ENCODE measurements around the gene CAPN5. TPM values are rescaled to one million over a fixed set of nuclear protein-coding genes. Genes with fewer than 3 reads are reported as not detected.

Gene CAPN5
- polyA plus RNA-seq, 2 of the 4 experiments (the other 2 are of a cell fraction) = 9.4 to 12.9 TPM

DNA sequence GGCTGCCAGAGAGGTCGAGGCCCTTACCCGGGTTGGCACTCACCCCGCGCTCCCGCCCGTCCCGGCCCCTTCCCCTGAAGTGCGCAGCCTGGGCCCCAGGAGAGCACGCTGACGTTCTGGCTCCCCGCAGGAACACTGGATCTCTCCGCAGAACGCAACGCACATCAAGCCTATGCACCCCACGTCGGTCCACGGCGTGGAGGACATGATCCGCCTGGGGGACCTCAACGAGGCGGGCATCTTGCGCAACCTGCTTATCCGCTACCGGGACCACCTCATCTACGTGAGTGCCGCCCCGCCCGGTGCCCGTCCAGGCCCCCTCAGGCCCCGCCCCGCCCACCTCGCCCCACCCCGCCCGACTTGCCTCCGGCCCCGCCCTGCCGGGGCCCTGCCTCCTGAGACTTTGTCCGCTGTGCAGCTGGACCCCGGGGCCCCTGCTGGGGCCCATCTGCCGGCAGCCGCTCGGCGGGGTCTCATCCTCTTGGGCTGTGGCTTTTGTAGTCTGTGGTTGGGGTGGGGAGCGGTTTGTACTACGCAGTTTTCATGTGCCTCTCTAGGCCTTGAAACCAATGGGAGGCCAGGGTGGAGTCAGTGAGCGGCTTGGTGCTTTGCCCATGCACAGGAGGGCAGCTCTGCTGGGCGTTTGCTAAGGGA lies 81.0 kb downstream of the CAPN5 start:
- H3K27ac ChIP-seq = no peak overlapping the region
- no peak overlapping the region for H3K4me3 ChIP-seq
- 78% methylated on average over 23 of the region's 47 CpGs for WGBS (ENCODE audit: missing lambda C conversion rate)
- DNase-seq (ENCODE audit: low read depth in 1 of 2, low spot score in 1 of 2) (no peak), FAIRE-seq (no peak), ATAC-seq (no peak)
- POLR2A ChIA-PET = no interaction called here
- TF ChIP-seq RFX5 (IDR thresholded peaks at IDR 0.05) (no peak), RAD21 (conservative IDR thresholded peaks at IDR 0.05 in 1 of 2, IDR thresholded peaks at IDR 0.05 in 1 of 2) (no peak), POLR2AphosphoS2 (conservative IDR thresholded peaks at IDR 0.05; ENCODE audit: low read length) (no peak), HOXB13 (CRISPR knock-in tag; IDR thresholded peaks at IDR 0.05; ENCODE audit: low read depth) (no peak), PHF8 (IDR thresholded peaks at IDR 0.05; ENCODE audit: borderline replicate concordance, low read depth) (no peak), KDM5A (IDR thresholded peaks at IDR 0.05) (no peak), BHLHE40 (IDR thresholded peaks at IDR 0.05; ENCODE audit: low read depth, low read length) (no peak), FOSL2 (IDR thresholded peaks at IDR 0.05) (no peak), FOSL2 (CRISPR knock-in tag; IDR thresholded peaks at IDR 0.05) (no peak), FOSB (CRISPR knock-in tag; IDR thresholded peaks at IDR 0.05) (no peak), EHF (CRISPR knock-in tag; IDR thresholded peaks at IDR 0.05) (no peak), RNF2 (IDR thresholded peaks at IDR 0.05; ENCODE audit: borderline replicate concordance, low read depth) (no peak), NR3C1 (IDR thresholded peaks at IDR 0.05) (no peak), RCOR1 (IDR thresholded peaks at IDR 0.05; ENCODE audit: low read depth, low read length) (no peak), TP53 (CRISPR knock-in tag; IDR thresholded peaks at IDR 0.05) (no peak), ZFP36 (IDR thresholded peaks at IDR 0.05; ENCODE audit: borderline replicate concordance, partially characterized antibody) (no peak)
- TF ChIP-seq, protein P1, sequence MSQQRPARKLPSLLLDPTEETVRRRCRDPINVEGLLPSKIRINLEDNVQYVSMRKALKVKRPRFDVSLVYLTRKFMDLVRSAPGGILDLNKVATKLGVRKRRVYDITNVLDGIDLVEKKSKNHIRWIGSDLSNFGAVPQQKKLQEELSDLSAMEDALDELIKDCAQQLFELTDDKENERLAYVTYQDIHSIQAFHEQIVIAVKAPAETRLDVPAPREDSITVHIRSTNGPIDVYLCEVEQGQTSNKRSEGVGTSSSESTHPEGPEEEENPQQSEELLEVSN (IDR thresholded peaks at IDR 0.05; ENCODE audit: borderline replicate concordance, low read depth) = no peak
- no peaks in the 10 kb centered on the region for H3K9me3 ChIP-seq
- CTCF ChIA-PET = interaction anchor here (1.4 to 7.4 kb wide), 3 partner anchors 21 to 43 kb away, joined by 6 to 39 read pairs (median 8); partner anchors contain the start of gene MYO7A
- H3K4me2 ChIP-seq = no peak overlapping the region
- peaks cover 3% of the 10 kb centered on the region; the same call in 1 of the 3 replicates for H3K4me1 ChIP-seq

DNA sequence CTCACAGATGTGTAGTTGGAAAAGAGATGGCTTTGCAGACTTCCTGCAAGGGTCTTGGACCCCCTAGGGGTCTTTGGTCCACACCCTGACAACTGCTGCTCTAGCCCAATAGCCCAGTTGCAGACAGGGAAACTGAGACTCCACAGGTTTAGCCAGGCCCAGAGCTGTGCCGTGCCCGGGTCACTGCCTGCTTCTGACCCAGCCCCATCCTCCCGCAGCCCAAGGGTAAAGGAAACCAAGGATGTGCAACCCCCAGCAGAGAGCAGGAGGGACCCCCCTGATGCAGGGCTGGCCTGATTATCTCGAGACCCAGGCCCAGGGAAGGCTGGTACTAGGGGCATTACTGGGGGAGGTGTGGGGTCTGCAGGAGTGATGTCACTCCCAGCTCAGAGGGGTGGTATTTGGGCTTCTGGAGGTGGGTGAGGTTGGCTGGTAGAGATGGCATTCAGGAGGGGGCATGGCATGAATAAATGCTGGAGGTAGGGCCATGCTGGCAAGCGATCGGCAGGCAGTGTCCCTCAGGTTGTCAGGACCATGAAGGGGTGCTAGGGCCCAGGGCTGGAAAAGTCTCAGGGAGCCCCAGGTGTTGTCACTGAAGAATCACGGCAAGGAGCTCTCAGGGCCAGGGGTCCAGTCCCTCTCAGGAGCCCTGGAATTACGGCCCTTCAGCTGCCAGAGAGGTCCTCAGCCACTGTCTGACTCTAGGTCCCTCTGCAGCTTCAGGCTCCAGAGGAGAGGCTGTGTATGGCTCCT lies 82.4 kb downstream of the CAPN5 start:
- no peak for FAIRE-seq
- Histone ChIP-seq H3K4me3 (no peak overlapping the region), H3K9me3 (no peaks in the 10 kb centered on the region), H3K27ac (no peak overlapping the region), H3K4me1 (peaks cover 3% of the 10 kb centered on the region; the same call in 1 of the 3 replicates), H3K4me2 (no peak overlapping the region)
- WGBS (ENCODE audit: missing lambda C conversion rate) = 68% methylated on average over 6 of the region's 8 CpGs
- ChIA-PET POLR2A (no interaction called here), CTCF (interaction anchor here (1.0 to 7.4 kb wide), 3 partner anchors 22 to 39 kb away, joined by 3 to 39 read pairs (median 5); partner anchors contain the start of gene MYO7A)
- no peak for DNase-seq (ENCODE audit: low read depth in 1 of 2, low spot score in 1 of 2)
- no peak for ATAC-seq
- TF ChIP-seq, protein P2, sequence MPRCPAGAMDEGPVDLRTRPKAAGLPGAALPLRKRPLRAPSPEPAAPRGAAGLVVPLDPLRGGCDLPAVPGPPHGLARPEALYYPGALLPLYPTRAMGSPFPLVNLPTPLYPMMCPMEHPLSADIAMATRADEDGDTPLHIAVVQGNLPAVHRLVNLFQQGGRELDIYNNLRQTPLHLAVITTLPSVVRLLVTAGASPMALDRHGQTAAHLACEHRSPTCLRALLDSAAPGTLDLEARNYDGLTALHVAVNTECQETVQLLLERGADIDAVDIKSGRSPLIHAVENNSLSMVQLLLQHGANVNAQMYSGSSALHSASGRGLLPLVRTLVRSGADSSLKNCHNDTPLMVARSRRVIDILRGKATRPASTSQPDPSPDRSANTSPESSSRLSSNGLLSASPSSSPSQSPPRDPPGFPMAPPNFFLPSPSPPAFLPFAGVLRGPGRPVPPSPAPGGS (IDR thresholded peaks at IDR 0.05) = no peak
- no peak for TF ChIP-seq TFCP2L1 (CRISPR knock-in tag; IDR thresholded peaks at IDR 0.05)
- TF ChIP-seq HOXB5 (CRISPR knock-in tag; IDR thresholded peaks at IDR 0.05) = no peak
- no peak for TF ChIP-seq CHD4 (IDR thresholded peaks at IDR 0.05; ENCODE audit: borderline replicate concordance)
- TF ChIP-seq RARB (CRISPR knock-in tag; IDR thresholded peaks at IDR 0.05) = no peak
- TF ChIP-seq, protein P1 (IDR thresholded peaks at IDR 0.05; ENCODE audit: borderline replicate concordance, low read depth) = no peak
- TF ChIP-seq, protein P3, sequence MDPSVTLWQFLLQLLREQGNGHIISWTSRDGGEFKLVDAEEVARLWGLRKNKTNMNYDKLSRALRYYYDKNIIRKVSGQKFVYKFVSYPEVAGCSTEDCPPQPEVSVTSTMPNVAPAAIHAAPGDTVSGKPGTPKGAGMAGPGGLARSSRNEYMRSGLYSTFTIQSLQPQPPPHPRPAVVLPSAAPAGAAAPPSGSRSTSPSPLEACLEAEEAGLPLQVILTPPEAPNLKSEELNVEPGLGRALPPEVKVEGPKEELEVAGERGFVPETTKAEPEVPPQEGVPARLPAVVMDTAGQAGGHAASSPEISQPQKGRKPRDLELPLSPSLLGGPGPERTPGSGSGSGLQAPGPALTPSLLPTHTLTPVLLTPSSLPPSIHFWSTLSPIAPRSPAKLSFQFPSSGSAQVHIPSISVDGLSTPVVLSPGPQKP (IDR thresholded peaks at IDR 0.05; ENCODE audit: low read depth, low read length) = no peak
- TF ChIP-seq HEYL (CRISPR knock-in tag; IDR thresholded peaks at IDR 0.05) = no peak
- no peak for TF ChIP-seq EP300 (IDR thresholded peaks at IDR 0.05)
- no peak for TF ChIP-seq JUN (IDR thresholded peaks at IDR 0.05)
- TF ChIP-seq, protein P4, sequence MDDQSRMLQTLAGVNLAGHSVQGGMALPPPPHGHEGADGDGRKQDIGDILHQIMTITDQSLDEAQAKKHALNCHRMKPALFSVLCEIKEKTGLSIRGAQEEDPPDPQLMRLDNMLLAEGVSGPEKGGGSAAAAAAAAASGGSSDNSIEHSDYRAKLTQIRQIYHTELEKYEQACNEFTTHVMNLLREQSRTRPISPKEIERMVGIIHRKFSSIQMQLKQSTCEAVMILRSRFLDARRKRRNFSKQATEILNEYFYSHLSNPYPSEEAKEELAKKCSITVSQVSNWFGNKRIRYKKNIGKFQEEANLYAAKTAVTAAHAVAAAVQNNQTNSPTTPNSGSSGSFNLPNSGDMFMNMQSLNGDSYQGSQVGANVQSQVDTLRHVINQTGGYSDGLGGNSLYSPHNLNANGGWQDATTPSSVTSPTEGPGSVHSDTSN (IDR thresholded peaks at IDR 0.05) = no peak
- TF ChIP-seq HOXB13 (CRISPR knock-in tag; IDR thresholded peaks at IDR 0.05; ENCODE audit: low read depth) = no peak
- no peak for TF ChIP-seq POLR2A (IDR thresholded peaks at IDR 0.05; ENCODE audit: low read length)
- no peak for TF ChIP-seq POLR2AphosphoS2 (conservative IDR thresholded peaks at IDR 0.05; ENCODE audit: low read length)
